BJ (cell line): ENCODE results near the gene CEND1. TPM values are rescaled to one million over a fixed set of nuclear protein-coding genes. Genes with fewer than 3 reads are reported as not detected.

ENCODE experiments used
- CTCF ChIA-PET: fragments of 350-600 bp; formaldehyde crosslinking; extraction: SDS; loops from one replicate; lab custom pipeline; 2021; ENCODE audit warnings: antibody characterized with exemption, inconsistent platforms; lab: Yijun Ruan, JAX
- POLR2A ChIA-PET: fragments of 300-600 bp; sonication (Branson Sonifier 250); formaldehyde crosslinking; extraction: SDS; loops from one replicate; lab custom pipeline; 2021; ENCODE audit warnings: antibody characterized with exemption; lab: Charles Lee
- DNase-seq: peaks from one replicate; pipeline ENCODE4 v3.0.0-alpha.2; 2011; ENCODE audit warnings: low read depth
- H3K27me3 ChIP-seq: 2 replicates; pipeline ENCODE4 v1.6.0; 2011; ENCODE audit warnings: low read length; ENCODE audit not compliant: control insufficient read depth, insufficient read depth
- H3K36me3 ChIP-seq: 2 replicates; pipeline ENCODE4 v1.5.1; 2011; ENCODE audit warnings: low read length; ENCODE audit not compliant: control insufficient read depth, insufficient read depth
- H3K4me3 ChIP-seq: 2 replicates; pipeline ENCODE4 v1.5.1; 2011; ENCODE audit warnings: low read depth, mild to moderate bottlenecking, control low read depth, low read length
- CTCF ChIP-seq: IDR thresholded peaks from 2 replicates; pipeline ENCODE4 v1.5.1; 2011; ENCODE audit warnings: low read depth, mild to moderate bottlenecking, control low read depth, inconsistent platforms, low read length, moderate library complexity; ENCODE audit not compliant: insufficient read depth
- polyA plus RNA-seq: library from polyadenylated mRNA; depleted of rRNA; stranded (reverse); fragments of >200 nt; gene quantifications from 2 replicates; pipeline ENCODE4 v1.2.3, GENCODE V29; 2011

CEND1 gene
- polyA plus RNA-seq, 1 experiment = 0.23 TPM

GRCh38 chr11:833114-833791 lies 43.4 kb upstream of the CEND1 start:
- Histone ChIP-seq H3K27me3 (no peaks in the 10 kb centered on the region), H3K4me3 (peak overlapping the region; percentile 80), H3K36me3 (peaks cover 20% of the 10 kb centered on the region)
- DNase-seq = no peak
- CTCF ChIA-PET = interaction anchor here (0.6 to 1.7 kb wide), 7 partner anchors 10 to 217 kb away, joined by 3 to 5 read pairs (median 4); partner anchors contain the start of gene SLC25A22
- POLR2A ChIA-PET = interaction anchor here (0.6 to 3.1 kb wide), 4 partner anchors 10 to 73 kb away, joined by 4 to 15 read pairs (median 6); partner anchors contain the start of genes PNPLA2 and TSPAN4
- no peak for TF ChIP-seq CTCF

- POLR2A ChIA-PET = interaction anchor here (0.6 to 3.1 kb wide), 4 partner anchors 10 to 73 kb away, joined by 4 to 15 read pairs (median 6); partner anchors contain the start of genes PNPLA2 and TSPAN4
- CTCF ChIA-PET = interaction anchor here (0.6 to 1.5 kb wide), 5 partner anchors 10 to 84 kb away, joined by 3 to 5 read pairs (median 4); partner anchors contain the start of gene SLC25A22
- H3K4me3 ChIP-seq = peak within 1 kb of the TSS; percentile 80
- no peak for DNase-seq
- H3K36me3 ChIP-seq = peaks cover 15% of the 10 kb centered on the region
- H3K27me3 ChIP-seq = no peaks in the 10 kb centered on the region
- TF ChIP-seq CTCF = no peak
Measured at GRCh38 chr11:832529-833113, 42.7 kb upstream of the CEND1 start, which contains the start of gene CD151. Gene CD151 (plus strand): TSS chr11:832952. CDS start chr11:836070, 3,118 bp downstream.

GRCh38 chr11:831961-832528 lies 42.2 kb upstream of the CEND1 start:
- TF ChIP-seq CTCF = no peak
- Histone ChIP-seq H3K27me3 (no peaks in the 10 kb centered on the region), H3K4me3 (peak overlapping the region; percentile 53), H3K36me3 (peaks cover 9% of the 10 kb centered on the region)
- no peak for DNase-seq
- POLR2A ChIA-PET = interaction anchor here (1.1 to 3.1 kb wide), 3 partner anchors 11 to 13 kb away, joined by 4 to 15 read pairs (median 6); partner anchors contain the start of genes PNPLA2 and TSPAN4
- CTCF ChIA-PET = interaction anchor here (0.5 to 2.0 kb wide), 4 partner anchors 9 to 168 kb away, joined by 4 to 8 read pairs (median 4); partner anchors contain the start of gene PNPLA2

GRCh38 chr11:831118-831864 lies 41.4 kb upstream of the CEND1 start:
- CTCF ChIA-PET = interaction anchor here (0.5 to 2.5 kb wide), 4 partner anchors 9 to 220 kb away, joined by 4 to 8 read pairs (median 6); partner anchors contain the start of gene PNPLA2
- H3K27me3 ChIP-seq = no peaks in the 10 kb centered on the region
- TF ChIP-seq CTCF = no peak
- no peak overlapping the region for H3K4me3 ChIP-seq
- H3K36me3 ChIP-seq = peaks cover 3% of the 10 kb centered on the region
- POLR2A ChIA-PET = no interaction called here
- no peak for DNase-seq
